GM18508 (cell line): ENCODE results near the gene NINL.
"Not testable (repeated sequence)": the region's sequence is repeated elsewhere in the genome, so short reads cannot be mapped to it uniquely, and the experiment has no call there.

Experiments
- ATAC-seq: cut with Tn5 transposase; IDR thresholded peaks from one replicate; pipeline ENCODE4 v1.9.1; 2021; ENCODE audit warnings: moderate number of reproducible peaks; ENCODE audit not compliant: insufficient read depth, unreplicated experiment

Gene NINL

GRCh38 chr20:25507385-25508082 lies 77.8 kb downstream of the NINL start:
- no peak for ATAC-seq

- ATAC-seq = no peak
These were observed 80.8 kb downstream of the NINL start for GRCh38 chr20:25504366-25505135.

GRCh38 chr20:25503936-25504335 lies 81.4 kb downstream of the NINL start:
- ATAC-seq = no peak

- not testable (repeated sequence) for ATAC-seq
These were observed 82.2 kb downstream of the NINL start for GRCh38 chr20:25503051-25503639.

- no peak for ATAC-seq
These were observed 84.4 kb downstream of the NINL start for GRCh38 chr20:25500880-25501351.

GRCh38 chr20:25499855-25500434 lies 85.4 kb downstream of the NINL start:
- ATAC-seq = no peak

GRCh38 chr20:25499031-25499430 lies 86.3 kb downstream of the NINL start:
- no peak for ATAC-seq

GRCh38 chr20:25498280-25498606 lies 87.1 kb downstream of the NINL start:
- no peak for ATAC-seq

- no peak for ATAC-seq
These were observed 87.6 kb downstream of the NINL start for GRCh38 chr20:25497586-25498279.

GRCh38 chr20:25496968-25497401 lies 88.3 kb downstream of the NINL start:
- ATAC-seq = no peak

GRCh38 chr20:25496165-25496967 lies 89.0 kb downstream of the NINL start:
- ATAC-seq = no peak

- no peak for ATAC-seq
These were observed 90.0 kb downstream of the NINL start for GRCh38 chr20:25495189-25495824.

GRCh38 chr20:25494506-25495188 lies 90.7 kb downstream of the NINL start:
- no peak for ATAC-seq

GRCh38 chr20:25493748-25494505 lies 91.4 kb downstream of the NINL start:
- ATAC-seq = no peak

- no peak for ATAC-seq
These were observed 92.2 kb downstream of the NINL start for GRCh38 chr20:25493137-25493536.

- no peak for ATAC-seq
These were observed 93.8 kb downstream of the NINL start for GRCh38 chr20:25491446-25492038.

- ATAC-seq = no peak
These were observed 94.5 kb downstream of the NINL start for GRCh38 chr20:25490656-25491445.
